MM.1S (cell line): ENCODE results near the gene MTMR2.

Experiments
- DNase-seq: peaks from one replicate; pipeline ENCODE4 v3.0.0-alpha.2; 2015
- H2AFZ ChIP-seq: fragments of 300-600 bp; sonication (generic); 2 replicates; pipeline ENCODE4 v1.6.0; 2016; ENCODE audit warnings: antibody characterized with exemption, low read length
- H3F3A ChIP-seq: fragments of 300-600 bp; sonication (generic); 2 replicates; pipeline ENCODE4 v1.6.1; 2016; ENCODE audit warnings: mild to moderate bottlenecking, antibody characterized with exemption, low read length, moderate library complexity, mixed read lengths; ENCODE audit not compliant: insufficient read depth
- H3K27ac ChIP-seq: fragments of 300-600 bp; sonication (generic); 2 replicates; pipeline ENCODE4 v1.5.1; 2016; ENCODE audit warnings: mild to moderate bottlenecking, low read length
- H3K27me3 ChIP-seq: fragments of 300-600 bp; sonication (generic); replicated peaks from 2 replicates; pipeline ENCODE4 v1.6.0; 2016; ENCODE audit warnings: low read length; ENCODE audit not compliant: insufficient read depth
- H3K36me3 ChIP-seq: fragments of 300-600 bp; sonication (generic); replicated peaks from 2 replicates; pipeline ENCODE4 v1.6.1; 2016; ENCODE audit warnings: mild to moderate bottlenecking, low read length, mixed read lengths; ENCODE audit not compliant: insufficient read depth
- H3K4me1 ChIP-seq: fragments of 300-600 bp; sonication (generic); 2 replicates; pipeline ENCODE4 v1.6.1; 2016; ENCODE audit warnings: low read length, mixed read lengths
- H3K4me2 ChIP-seq: fragments of 300-600 bp; sonication (generic); 2 replicates; pipeline ENCODE4 v1.6.0; 2016; ENCODE audit warnings: low read depth, low read length
- H3K4me3 ChIP-seq: fragments of 300-600 bp; sonication (generic); 2 replicates; pipeline ENCODE4 v1.5.1; 2016; ENCODE audit warnings: low read length, mixed read lengths
- H3K79me2 ChIP-seq: fragments of 300-600 bp; sonication (generic); 2 replicates; pipeline ENCODE4 v1.6.1; 2016; ENCODE audit warnings: mixed run types, low read length, mixed read lengths
- H3K9ac ChIP-seq: fragments of 300-600 bp; sonication (generic); 2 replicates; pipeline ENCODE4 v1.6.1; 2016; ENCODE audit warnings: low read length, mixed read lengths
- H3K9me2 ChIP-seq: fragments of 300-600 bp; sonication (generic); replicated peaks from 2 replicates; pipeline ENCODE4 v1.6.1; 2016; ENCODE audit warnings: mild to moderate bottlenecking, low read length, mixed read lengths; ENCODE audit not compliant: insufficient read depth
- H3K9me3 ChIP-seq: fragments of 300-600 bp; sonication (generic); replicated peaks from 2 replicates; pipeline ENCODE4 v1.6.1; 2016; ENCODE audit warnings: mild to moderate bottlenecking, low read length, mixed read lengths; ENCODE audit not compliant: insufficient read depth
- H4K20me1 ChIP-seq: fragments of 300-600 bp; sonication (generic); 2 replicates; pipeline ENCODE4 v1.6.1; 2016; ENCODE audit warnings: mild to moderate bottlenecking, low read length, moderate library complexity, mixed read lengths; ENCODE audit not compliant: insufficient read depth
- EZH2 ChIP-seq: fragments of 300-600 bp; sonication (generic); optimal IDR thresholded peaks from 2 replicates; pipeline ENCODE3; 2017; ENCODE audit warnings: low read depth, mild to moderate bottlenecking, antibody characterized with exemption, low read length, mixed read lengths
- EZH2phosphoT487 ChIP-seq: fragments of 300-600 bp; sonication (generic); IDR thresholded peaks from 2 replicates; pipeline ENCODE4 v1.6.1; 2018; ENCODE audit warnings: antibody characterized with exemption, low read length
- TF ChIP-seq, protein P1 (sequence below): fragments of 300-600 bp; sonication (generic); IDR thresholded peaks from 2 replicates; pipeline ENCODE4 v1.5.1; 2016; ENCODE audit warnings: antibody characterized with exemption, low read length, mixed read lengths

MTMR2 gene

DNA sequence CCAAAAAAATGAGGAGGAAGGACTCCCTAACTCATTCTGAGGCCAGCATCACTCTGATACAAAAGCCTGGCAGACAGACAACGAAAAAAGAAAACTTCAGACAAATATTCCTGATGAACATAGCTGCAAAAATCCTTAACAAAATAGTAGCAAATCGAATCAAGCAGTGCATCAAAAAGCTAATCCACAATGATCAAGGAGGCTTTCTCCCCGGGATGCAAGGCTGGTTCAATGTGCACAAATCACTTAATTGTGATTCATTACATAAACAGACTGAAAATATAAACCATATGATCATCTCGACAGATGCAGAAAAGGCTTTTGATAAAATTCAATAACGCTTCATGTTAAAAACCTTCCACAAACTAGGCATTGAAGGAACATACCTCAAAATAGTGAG, 16.4 kb downstream of the MTMR2 start:
- no peak overlapping the region for H3K9ac ChIP-seq
- no peaks in the 10 kb centered on the region for H3K4me1 ChIP-seq
- H3K36me3 ChIP-seq: no peaks in the 10 kb centered on the region
- H3K79me2 ChIP-seq: no peaks in the 10 kb centered on the region; the same call in none of the 2 replicates
- H3K27me3 ChIP-seq: no peaks in the 10 kb centered on the region
- no peaks in the 10 kb centered on the region for H3K9me2 ChIP-seq
- no peaks in the 10 kb centered on the region for H3F3A ChIP-seq
- TF ChIP-seq, protein P1, sequence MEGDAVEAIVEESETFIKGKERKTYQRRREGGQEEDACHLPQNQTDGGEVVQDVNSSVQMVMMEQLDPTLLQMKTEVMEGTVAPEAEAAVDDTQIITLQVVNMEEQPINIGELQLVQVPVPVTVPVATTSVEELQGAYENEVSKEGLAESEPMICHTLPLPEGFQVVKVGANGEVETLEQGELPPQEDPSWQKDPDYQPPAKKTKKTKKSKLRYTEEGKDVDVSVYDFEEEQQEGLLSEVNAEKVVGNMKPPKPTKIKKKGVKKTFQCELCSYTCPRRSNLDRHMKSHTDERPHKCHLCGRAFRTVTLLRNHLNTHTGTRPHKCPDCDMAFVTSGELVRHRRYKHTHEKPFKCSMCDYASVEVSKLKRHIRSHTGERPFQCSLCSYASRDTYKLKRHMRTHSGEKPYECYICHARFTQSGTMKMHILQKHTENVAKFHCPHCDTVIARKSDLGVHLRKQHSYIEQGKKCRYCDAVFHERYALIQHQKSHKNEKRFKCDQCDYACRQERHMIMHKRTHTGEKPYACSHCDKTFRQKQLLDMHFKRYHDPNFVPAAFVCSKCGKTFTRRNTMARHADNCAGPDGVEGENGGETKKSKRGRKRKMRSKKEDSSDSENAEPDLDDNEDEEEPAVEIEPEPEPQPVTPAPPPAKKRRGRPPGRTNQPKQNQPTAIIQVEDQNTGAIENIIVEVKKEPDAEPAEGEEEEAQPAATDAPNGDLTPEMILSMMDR: no peak
- TF ChIP-seq EZH2 (no peak), EZH2phosphoT487 (no peak)
- H4K20me1 ChIP-seq: no peaks in the 10 kb centered on the region
- no peak overlapping the region for H3K27ac ChIP-seq
- H3K4me2 ChIP-seq: no peak overlapping the region
- H3K9me3 ChIP-seq: no peaks in the 10 kb centered on the region
- no peak overlapping the region for H3K4me3 ChIP-seq
- no peak overlapping the region for H2AFZ ChIP-seq
- no peak for DNase-seq

DNA sequence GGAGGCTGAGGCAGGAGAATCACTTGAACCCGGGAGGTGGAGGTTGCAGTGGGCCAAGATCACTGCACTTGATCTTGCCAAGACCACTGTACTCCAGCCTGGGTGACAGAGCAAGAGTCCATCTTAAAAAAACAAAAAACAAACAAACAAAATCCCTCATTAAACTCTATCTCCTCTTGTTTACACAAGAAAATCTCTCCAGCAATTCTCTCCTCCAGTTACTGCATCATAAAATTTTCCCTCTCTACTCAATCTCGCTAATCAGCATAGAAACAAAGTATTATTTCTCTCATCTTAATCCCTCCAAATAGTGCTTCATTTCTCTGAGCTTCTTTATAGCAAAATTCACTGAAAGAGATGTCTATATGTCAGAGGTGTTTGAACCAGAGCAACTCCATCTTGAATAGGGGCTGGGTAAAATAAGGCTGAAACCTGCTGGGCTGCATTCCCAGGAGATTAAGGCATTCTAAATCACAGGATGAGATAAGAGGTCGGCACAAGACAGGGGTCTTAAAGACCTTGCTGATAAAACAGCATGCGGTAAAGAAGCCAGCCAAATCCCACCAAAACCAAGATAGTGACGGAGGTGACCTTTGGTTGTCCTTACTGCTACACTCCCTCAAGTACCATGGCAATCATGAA, 19.8 kb downstream of the MTMR2 start:
- H3F3A ChIP-seq: no peaks in the 10 kb centered on the region
- no peaks in the 10 kb centered on the region for H3K4me1 ChIP-seq
- H3K27me3 ChIP-seq: no peaks in the 10 kb centered on the region
- H3K9ac ChIP-seq: no peak overlapping the region
- no peak overlapping the region for H2AFZ ChIP-seq
- no peak for TF ChIP-seq EZH2
- no peak for TF ChIP-seq EZH2phosphoT487
- TF ChIP-seq, protein P1: no peak
- no peaks in the 10 kb centered on the region for H3K36me3 ChIP-seq
- no peaks in the 10 kb centered on the region for H3K9me2 ChIP-seq
- H3K4me3 ChIP-seq: no peak overlapping the region
- H3K9me3 ChIP-seq: no peaks in the 10 kb centered on the region
- no peak for DNase-seq
- H4K20me1 ChIP-seq: no peaks in the 10 kb centered on the region
- H3K79me2 ChIP-seq: no peaks in the 10 kb centered on the region; the same call in none of the 2 replicates
- no peak overlapping the region for H3K27ac ChIP-seq
- H3K4me2 ChIP-seq: no peak overlapping the region

DNA sequence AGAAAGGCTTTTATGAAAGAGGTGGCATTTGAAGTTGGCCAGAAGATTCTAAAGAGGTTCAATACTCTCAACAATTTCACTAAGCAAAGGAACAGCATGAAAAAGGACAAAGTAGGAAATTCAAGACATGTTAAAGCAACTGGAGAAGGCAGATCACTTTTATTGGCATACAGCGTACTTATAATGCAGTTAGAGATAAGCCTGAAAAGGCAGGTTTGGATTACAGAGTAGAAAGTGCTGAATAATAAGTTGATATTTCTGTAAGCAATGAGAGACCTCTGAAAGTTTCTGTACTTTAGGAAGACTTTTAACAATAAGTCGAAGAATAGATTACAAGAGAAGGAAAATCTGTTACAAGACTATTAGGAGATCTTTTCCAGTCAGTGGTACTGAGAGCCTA, 25.1 kb downstream of the MTMR2 start:
- no peak overlapping the region for H3K27ac ChIP-seq
- no peak overlapping the region for H2AFZ ChIP-seq
- no peaks in the 10 kb centered on the region for H3K27me3 ChIP-seq
- no peak overlapping the region for H3K4me2 ChIP-seq
- no peaks in the 10 kb centered on the region for H3K79me2 ChIP-seq
- H3F3A ChIP-seq: no peaks in the 10 kb centered on the region
- TF ChIP-seq EZH2phosphoT487 (no peak), EZH2 (no peak)
- TF ChIP-seq, protein P1: no peak
- H3K9me2 ChIP-seq: no peaks in the 10 kb centered on the region
- H3K4me1 ChIP-seq: no peaks in the 10 kb centered on the region
- no peaks in the 10 kb centered on the region for H4K20me1 ChIP-seq
- H3K36me3 ChIP-seq: no peaks in the 10 kb centered on the region
- H3K9me3 ChIP-seq: no peaks in the 10 kb centered on the region
- no peak overlapping the region for H3K4me3 ChIP-seq
- DNase-seq: no peak
- no peak overlapping the region for H3K9ac ChIP-seq
